ENCODE measurements around the gene PLB1. TPM values are rescaled to one million over a fixed set of nuclear protein-coding genes. Genes with fewer than 3 reads are reported as not detected.

Gene PLB1
- total RNA-seq, 1 experiment from 2014 or later: 0.44 TPM

DNA sequence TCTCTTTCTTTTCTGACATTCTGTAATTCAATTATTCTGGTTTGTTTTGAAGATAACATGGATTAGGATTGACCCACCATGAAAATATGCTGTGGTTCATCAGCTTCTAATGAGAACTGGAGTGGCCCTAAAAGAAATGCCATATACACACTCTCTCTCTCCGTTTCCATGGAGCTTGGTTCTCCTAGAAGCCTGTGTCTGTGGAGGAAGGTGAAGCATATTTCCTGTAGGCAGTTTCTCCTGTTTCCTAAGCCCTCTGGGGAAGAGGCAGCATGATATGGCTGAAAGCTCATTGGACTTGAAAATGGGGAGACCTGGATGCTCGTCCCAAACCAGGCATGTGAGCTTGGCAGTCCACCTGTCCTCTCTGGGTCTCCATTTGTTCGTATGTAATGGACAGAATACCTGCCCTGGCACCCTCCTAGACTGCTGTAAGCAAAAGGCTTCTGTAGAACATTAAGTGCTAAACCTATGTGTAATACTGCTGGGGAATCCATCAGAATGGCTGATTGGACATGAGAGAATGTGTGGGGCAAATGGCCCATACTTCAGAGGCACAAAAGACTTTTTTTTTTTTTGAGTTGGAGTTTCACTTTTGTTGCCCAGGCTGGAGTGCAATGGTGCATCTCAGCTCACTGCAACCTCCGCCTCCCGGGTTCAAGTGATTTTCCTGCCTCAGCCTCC, 180.4 kb downstream of the PLB1 start:
- Mint-ChIP-seq H3K4me3 (no peak overlapping the region), H3K36me3 (peaks cover 7% of the 10 kb centered on the region), H3K27ac (no peak overlapping the region), H3K27me3 (ENCODE audit: low read depth) (no peaks in the 10 kb centered on the region), H3K4me1 (peaks cover 9% of the 10 kb centered on the region), H3K9me3 (peaks cover 19% of the 10 kb centered on the region)
- DNase-seq (ENCODE audit: low spot score) (no peak), ATAC-seq (no peak)
- no peak for TF ChIP-seq ELF4 (CRISPR knock-in tag; IDR thresholded peaks at IDR 0.05; ENCODE audit: low read depth)
- no peak for TF ChIP-seq ZNF263 (CRISPR knock-in tag; IDR thresholded peaks at IDR 0.05; ENCODE audit: low read depth)
- TF ChIP-seq, protein P1, sequence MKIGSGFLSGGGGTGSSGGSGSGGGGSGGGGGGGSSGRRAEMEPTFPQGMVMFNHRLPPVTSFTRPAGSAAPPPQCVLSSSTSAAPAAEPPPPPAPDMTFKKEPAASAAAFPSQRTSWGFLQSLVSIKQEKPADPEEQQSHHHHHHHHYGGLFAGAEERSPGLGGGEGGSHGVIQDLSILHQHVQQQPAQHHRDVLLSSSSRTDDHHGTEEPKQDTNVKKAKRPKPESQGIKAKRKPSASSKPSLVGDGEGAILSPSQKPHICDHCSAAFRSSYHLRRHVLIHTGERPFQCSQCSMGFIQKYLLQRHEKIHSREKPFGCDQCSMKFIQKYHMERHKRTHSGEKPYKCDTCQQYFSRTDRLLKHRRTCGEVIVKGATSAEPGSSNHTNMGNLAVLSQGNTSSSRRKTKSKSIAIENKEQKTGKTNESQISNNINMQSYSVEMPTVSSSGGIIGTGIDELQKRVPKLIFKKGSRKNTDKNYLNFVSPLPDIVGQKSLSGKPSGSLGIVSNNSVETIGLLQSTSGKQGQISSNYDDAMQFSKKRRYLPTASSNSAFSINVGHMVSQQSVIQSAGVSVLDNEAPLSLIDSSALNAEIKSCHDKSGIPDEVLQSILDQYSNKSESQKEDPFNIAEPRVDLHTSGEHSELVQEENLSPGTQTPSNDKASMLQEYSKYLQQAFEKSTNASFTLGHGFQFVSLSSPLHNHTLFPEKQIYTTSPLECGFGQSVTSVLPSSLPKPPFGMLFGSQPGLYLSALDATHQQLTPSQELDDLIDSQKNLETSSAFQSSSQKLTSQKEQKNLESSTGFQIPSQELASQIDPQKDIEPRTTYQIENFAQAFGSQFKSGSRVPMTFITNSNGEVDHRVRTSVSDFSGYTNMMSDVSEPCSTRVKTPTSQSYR (CRISPR knock-in tag; IDR thresholded peaks at IDR 0.05): no peak
- no peak for TF ChIP-seq ZNF317 (CRISPR knock-in tag; IDR thresholded peaks at IDR 0.05; ENCODE audit: borderline replicate concordance, low read depth)
- no peak for TF ChIP-seq ZNF423 (CRISPR knock-in tag; IDR thresholded peaks at IDR 0.05)
- TF ChIP-seq, protein P2, sequence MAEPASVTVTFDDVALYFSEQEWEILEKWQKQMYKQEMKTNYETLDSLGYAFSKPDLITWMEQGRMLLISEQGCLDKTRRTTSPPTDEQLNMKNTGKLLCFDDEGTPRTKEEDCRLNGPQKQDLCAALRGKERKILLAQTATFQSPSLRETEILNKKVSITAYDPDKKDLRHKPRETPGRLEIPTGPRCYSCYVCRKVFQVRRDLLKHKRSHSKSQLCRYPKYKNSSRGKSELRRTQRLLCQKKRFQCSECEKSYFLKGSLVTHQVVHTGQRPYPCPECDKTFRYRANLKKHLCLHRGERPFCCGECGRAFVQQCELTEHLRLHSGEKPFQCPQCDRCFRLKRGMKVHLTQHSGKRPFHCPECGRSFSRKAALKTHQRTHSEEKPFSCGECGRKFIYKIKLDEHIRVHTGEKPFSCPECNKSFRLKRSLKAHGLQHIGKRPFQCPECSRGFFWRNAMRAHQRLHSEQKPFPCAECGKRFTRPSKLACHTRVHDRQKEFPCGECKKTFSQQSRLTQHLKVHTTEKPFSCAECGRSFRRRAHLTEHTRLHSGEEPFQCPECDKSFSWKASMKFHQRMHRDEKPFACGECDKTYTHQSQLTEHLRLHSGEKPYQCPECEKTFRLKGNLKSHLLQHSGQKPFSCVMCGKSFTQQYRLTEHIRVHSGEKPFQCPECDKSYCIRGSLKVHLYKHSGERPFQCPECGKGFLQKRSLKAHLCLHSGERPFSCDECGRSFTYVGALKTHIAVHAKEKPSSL (CRISPR knock-in tag; conservative IDR thresholded peaks at IDR 0.05): no peak
- TF ChIP-seq, protein P3, sequence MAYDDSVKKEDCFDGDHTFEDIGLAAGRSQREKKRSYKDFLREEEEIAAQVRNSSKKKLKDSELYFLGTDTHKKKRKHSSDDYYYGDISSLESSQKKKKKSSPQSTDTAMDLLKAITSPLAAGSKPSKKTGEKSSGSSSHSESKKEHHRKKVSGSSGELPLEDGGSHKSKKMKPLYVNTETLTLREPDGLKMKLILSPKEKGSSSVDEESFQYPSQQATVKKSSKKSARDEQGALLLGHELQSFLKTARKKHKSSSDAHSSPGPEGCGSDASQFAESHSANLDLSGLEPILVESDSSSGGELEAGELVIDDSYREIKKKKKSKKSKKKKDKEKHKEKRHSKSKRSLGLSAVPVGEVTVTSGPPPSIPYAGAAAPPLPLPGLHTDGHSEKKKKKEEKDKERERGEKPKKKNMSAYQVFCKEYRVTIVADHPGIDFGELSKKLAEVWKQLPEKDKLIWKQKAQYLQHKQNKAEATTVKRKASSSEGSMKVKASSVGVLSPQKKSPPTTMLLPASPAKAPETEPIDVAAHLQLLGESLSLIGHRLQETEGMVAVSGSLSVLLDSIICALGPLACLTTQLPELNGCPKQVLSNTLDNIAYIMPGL (CRISPR knock-in tag; IDR thresholded peaks at IDR 0.05): no peak
- no peak for TF ChIP-seq NFYB (CRISPR knock-in tag; conservative IDR thresholded peaks at IDR 0.05; ENCODE audit: low read depth)
- TF ChIP-seq ZNF396 (CRISPR knock-in tag; IDR thresholded peaks at IDR 0.05; ENCODE audit: borderline replicate concordance): no peak
- POLR2A ChIA-PET: no interaction called here
- CTCF ChIA-PET: no interaction called here

DNA sequence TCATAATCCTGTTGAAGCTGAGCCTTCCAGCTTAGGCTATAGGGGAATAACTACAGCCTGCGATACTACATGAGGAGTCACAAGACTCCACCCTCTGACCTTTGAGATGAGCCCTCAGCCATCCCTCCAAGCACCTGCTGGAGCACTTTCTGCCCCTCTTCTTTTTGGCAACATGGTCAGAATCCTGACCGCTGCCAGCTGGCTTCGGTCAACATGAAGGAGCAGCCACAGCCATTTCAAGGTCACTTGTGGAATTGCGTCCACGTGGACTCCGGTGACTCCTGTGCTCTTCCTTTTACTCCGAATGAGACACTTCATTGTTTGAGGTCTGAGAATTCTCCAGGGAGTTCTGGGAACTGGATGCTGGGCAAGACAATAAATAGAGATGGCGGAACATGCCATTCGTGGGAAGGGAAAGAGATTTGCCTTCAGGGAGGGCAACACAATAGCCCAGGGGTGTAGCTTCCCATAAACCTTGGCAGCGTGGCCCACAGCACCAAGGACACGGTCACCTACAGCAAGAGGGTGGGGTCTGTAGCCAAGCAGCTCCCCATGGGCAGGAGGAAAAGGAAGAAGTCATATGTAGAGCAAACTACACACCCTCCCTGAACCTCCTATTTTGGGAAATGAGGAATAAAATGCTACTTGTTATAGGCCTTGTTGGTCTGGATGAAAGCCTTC, 182.5 kb downstream of the PLB1 start:
- no peak overlapping the region for H3K27ac Mint-ChIP-seq
- no peak overlapping the region for H3K4me3 Mint-ChIP-seq
- no peak for ATAC-seq
- no peaks in the 10 kb centered on the region for H3K27me3 Mint-ChIP-seq (ENCODE audit: low read depth)
- no peak for DNase-seq (ENCODE audit: low spot score)
- no peaks in the 10 kb centered on the region for H3K36me3 Mint-ChIP-seq
- POLR2A ChIA-PET: no interaction called here
- CTCF ChIA-PET: no interaction called here
- TF ChIP-seq, protein P3 (CRISPR knock-in tag; IDR thresholded peaks at IDR 0.05): no peak
- TF ChIP-seq ZNF416 (CRISPR knock-in tag; IDR thresholded peaks at IDR 0.05): no peak
- no peak for TF ChIP-seq NFE2L1 (CRISPR knock-in tag; IDR thresholded peaks at IDR 0.05)
- TF ChIP-seq, protein P4, sequence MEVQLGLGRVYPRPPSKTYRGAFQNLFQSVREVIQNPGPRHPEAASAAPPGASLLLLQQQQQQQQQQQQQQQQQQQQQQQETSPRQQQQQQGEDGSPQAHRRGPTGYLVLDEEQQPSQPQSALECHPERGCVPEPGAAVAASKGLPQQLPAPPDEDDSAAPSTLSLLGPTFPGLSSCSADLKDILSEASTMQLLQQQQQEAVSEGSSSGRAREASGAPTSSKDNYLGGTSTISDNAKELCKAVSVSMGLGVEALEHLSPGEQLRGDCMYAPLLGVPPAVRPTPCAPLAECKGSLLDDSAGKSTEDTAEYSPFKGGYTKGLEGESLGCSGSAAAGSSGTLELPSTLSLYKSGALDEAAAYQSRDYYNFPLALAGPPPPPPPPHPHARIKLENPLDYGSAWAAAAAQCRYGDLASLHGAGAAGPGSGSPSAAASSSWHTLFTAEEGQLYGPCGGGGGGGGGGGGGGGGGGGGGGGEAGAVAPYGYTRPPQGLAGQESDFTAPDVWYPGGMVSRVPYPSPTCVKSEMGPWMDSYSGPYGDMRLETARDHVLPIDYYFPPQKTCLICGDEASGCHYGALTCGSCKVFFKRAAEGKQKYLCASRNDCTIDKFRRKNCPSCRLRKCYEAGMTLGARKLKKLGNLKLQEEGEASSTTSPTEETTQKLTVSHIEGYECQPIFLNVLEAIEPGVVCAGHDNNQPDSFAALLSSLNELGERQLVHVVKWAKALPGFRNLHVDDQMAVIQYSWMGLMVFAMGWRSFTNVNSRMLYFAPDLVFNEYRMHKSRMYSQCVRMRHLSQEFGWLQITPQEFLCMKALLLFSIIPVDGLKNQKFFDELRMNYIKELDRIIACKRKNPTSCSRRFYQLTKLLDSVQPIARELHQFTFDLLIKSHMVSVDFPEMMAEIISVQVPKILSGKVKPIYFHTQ (CRISPR knock-in tag; IDR thresholded peaks at IDR 0.05): no peak
- TF ChIP-seq, protein P5, sequence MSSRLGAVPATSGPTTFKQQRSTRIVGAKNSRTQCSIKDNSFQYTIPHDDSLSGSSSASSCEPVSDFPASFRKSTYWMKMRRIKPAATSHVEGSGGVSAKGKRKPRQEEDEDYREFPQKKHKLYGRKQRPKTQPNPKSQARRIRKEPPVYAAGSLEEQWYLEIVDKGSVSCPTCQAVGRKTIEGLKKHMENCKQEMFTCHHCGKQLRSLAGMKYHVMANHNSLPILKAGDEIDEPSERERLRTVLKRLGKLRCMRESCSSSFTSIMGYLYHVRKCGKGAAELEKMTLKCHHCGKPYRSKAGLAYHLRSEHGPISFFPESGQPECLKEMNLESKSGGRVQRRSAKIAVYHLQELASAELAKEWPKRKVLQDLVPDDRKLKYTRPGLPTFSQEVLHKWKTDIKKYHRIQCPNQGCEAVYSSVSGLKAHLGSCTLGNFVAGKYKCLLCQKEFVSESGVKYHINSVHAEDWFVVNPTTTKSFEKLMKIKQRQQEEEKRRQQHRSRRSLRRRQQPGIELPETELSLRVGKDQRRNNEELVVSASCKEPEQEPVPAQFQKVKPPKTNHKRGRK (CRISPR knock-in tag; IDR thresholded peaks at IDR 0.05; ENCODE audit: borderline replicate concordance): no peak
- TF ChIP-seq ZNF121 (CRISPR knock-in tag; IDR thresholded peaks at IDR 0.05): no peak
- peaks cover 20% of the 10 kb centered on the region for H3K4me1 Mint-ChIP-seq
- peaks cover 7% of the 10 kb centered on the region; the same call in 1 of the 2 replicates for H3K9me3 Mint-ChIP-seq
